Neuronal stem cell (in vitro differentiated cells): ENCODE results near the gene TMBIM4.

Source experiments
- DNase-seq: peaks from one replicate; pipeline ENCODE4 v3.0.0-alpha.2; 2013; ENCODE audit warnings: low spot score
- H2AFZ ChIP-seq: one replicate; pipeline ENCODE4 v1.6.1; 2013; ENCODE audit warnings: mild to moderate bottlenecking, low read length, inconsistent platforms
- H2AK5ac ChIP-seq: 2 replicates; pipeline ENCODE4 v1.6.1; 2013; ENCODE audit warnings: low read depth, mild to moderate bottlenecking, inconsistent platforms, low read length, moderate library complexity, mixed read lengths
- H2BK120ac ChIP-seq: 2 replicates; pipeline ENCODE4 v1.6.1; 2013; ENCODE audit warnings: low read depth, mild to moderate bottlenecking, inconsistent platforms, low read length, moderate library complexity, mixed read lengths
- H2BK12ac ChIP-seq: one replicate; pipeline ENCODE4 v1.6.1; 2013; ENCODE audit warnings: low read length, inconsistent platforms
- H2BK15ac ChIP-seq: 2 replicates; pipeline ENCODE4 v1.6.1; 2013; ENCODE audit warnings: mild to moderate bottlenecking, low read length, inconsistent platforms, mixed read lengths
- H2BK5ac ChIP-seq: one replicate; pipeline ENCODE4 v1.6.1; 2013; ENCODE audit warnings: inconsistent platforms, mild to moderate bottlenecking, low read length, moderate library complexity
- H3K14ac ChIP-seq: one replicate; pipeline ENCODE4 v1.6.1; 2013; ENCODE audit warnings: low read length, inconsistent platforms
- H3K18ac ChIP-seq: 2 replicates; pipeline ENCODE4 v1.6.1; 2013; ENCODE audit warnings: low read length, inconsistent platforms
- H3K23ac ChIP-seq: 2 replicates; pipeline ENCODE4 v1.6.1; 2013; ENCODE audit warnings: low read depth, mild to moderate bottlenecking, mixed read lengths, low read length, inconsistent platforms; ENCODE audit not compliant: poor library complexity
- H3K27ac ChIP-seq: replicated peaks from 3 replicates; pipeline ENCODE4 v1.5.1; 2013; ENCODE audit warnings: low read length, inconsistent platforms
- H3K27me3 ChIP-seq, 3 experiments: 2 replicates each; pipeline ENCODE4 v1.6.1; 2013; ENCODE audit warnings: low read length in 3 of 3, mild to moderate bottlenecking in 2 of 3, inconsistent platforms in 1 of 3, low read depth in 1 of 3, mixed read lengths in 1 of 3, moderate library complexity in 1 of 3; ENCODE audit not compliant: control insufficient read depth in 3 of 3, insufficient read depth in 3 of 3
- H3K36me3 ChIP-seq, 2 donors: replicated peaks in 1 of 2; 2 replicates each; pipeline ENCODE4 v1.6.1; 2013; ENCODE audit warnings: low read length in 2 of 2; ENCODE audit not compliant: control insufficient read depth in 2 of 2, insufficient read depth in 2 of 2
- H3K4ac ChIP-seq: 2 replicates; pipeline ENCODE4 v1.6.1; 2013; ENCODE audit warnings: inconsistent platforms, mild to moderate bottlenecking, low read length, moderate library complexity
- H3K4me1 ChIP-seq, 2 donors: 1 replicate in 1 of 2; 2 replicates in 1 of 2; pipeline ENCODE4 v1.6.1; 2013; ENCODE audit warnings: low read length in 2 of 2, low read depth in 1 of 2; ENCODE audit not compliant: control insufficient read depth in 2 of 2, insufficient read depth in 1 of 2
- H3K4me2 ChIP-seq: one replicate; pipeline ENCODE4 v1.6.1; 2013; ENCODE audit warnings: mild to moderate bottlenecking, low read length, inconsistent platforms; ENCODE audit not compliant: insufficient read depth, poor library complexity, severe bottlenecking
- H3K4me3 ChIP-seq, 2 donors: 2 replicates each; pipeline ENCODE4 v1.5.1; 2013; ENCODE audit warnings: low read length in 2 of 2, mild to moderate bottlenecking in 2 of 2, inconsistent platforms in 1 of 2, moderate library complexity in 1 of 2
- H3K79me1 ChIP-seq: one replicate; pipeline ENCODE4 v1.6.1; 2013; ENCODE audit warnings: low read depth, mild to moderate bottlenecking, inconsistent platforms, low read length, moderate library complexity
- H3K9ac ChIP-seq: one replicate; pipeline ENCODE4 v1.6.1; 2013; ENCODE audit warnings: mild to moderate bottlenecking, low read depth, low read length, inconsistent platforms; ENCODE audit not compliant: poor library complexity
- H3K9me3 ChIP-seq, 2 donors: replicated peaks in 1 of 2; 2 replicates each; pipeline versions ENCODE3 to v1.6.1; 2013; ENCODE audit warnings: low read length in 2 of 2, mild to moderate bottlenecking in 2 of 2, inconsistent platforms in 1 of 2, low read depth in 1 of 2, mixed read lengths in 1 of 2, moderate library complexity in 1 of 2; ENCODE audit not compliant: control insufficient read depth in 2 of 2, insufficient read depth in 1 of 2
- H4K8ac ChIP-seq: one replicate; pipeline ENCODE4 v1.6.1; 2013; ENCODE audit warnings: low read depth, mild to moderate bottlenecking, inconsistent platforms, low read length, moderate library complexity
- H4K91ac ChIP-seq: one replicate; pipeline ENCODE4 v1.6.1; 2013; ENCODE audit warnings: low read length, low read depth, mild to moderate bottlenecking, inconsistent platforms; ENCODE audit not compliant: poor library complexity
- WGBS, 2 donors: extraction: QIAGEN DNeasy Blood & Tissue Kit; methylation state at CpG; one replicate each; pipeline ENCODE4 v1.1.7; 2013; ENCODE audit warnings: missing lambda C conversion rate in 2 of 2, mixed read lengths in 1 of 2; ENCODE audit not compliant: insufficient read length in 2 of 2, insufficient replicate concordance in 1 of 2; ENCODE audit errors: extremely low coverage in 2 of 2; 5-methylcytosine and 5-hydroxymethylcytosine counted together

Gene TMBIM4

DNA sequence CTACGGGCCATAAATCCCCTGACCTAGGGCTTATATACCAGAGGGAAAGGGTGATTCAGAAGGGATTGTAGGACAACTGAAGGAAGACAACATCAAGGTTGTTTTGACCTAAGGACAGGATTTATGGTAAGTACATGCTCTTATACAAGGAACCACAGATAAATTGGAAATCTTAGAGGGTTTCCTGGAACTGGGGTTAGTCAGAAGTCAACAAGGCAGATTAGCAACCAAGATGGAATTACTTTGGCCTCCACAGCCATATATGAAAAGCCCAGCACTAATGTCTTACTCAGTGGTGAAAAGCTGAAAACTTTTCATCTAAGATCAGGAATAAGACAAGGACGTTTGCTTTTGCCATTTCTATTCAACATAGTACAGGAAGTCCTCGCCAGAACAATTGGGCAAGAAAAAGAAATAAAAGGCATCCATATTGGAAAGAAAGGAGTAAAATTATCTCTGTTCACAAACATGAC, 5.4 kb downstream of the TMBIM4 start:
- Histone ChIP-seq H2BK5ac (no peak overlapping the region), H2BK15ac (no peak overlapping the region), H3K4me2 (no peak overlapping the region), H2BK12ac (no peak overlapping the region), H3K9me3 (peaks cover 2 to 23% of the 10 kb centered on the region in 2 donors), H3K18ac (no peak overlapping the region), H3K4me3 (no peak overlapping the region), H3K27me3 (no peaks in the 10 kb centered on the region), H3K36me3 (peaks cover 0 to 3% of the 10 kb centered on the region in 2 donors), H3K79me1 (no peaks in the 10 kb centered on the region), H2BK120ac (no peak overlapping the region), H3K4ac (no peak overlapping the region), H3K14ac (no peak overlapping the region), H3K27ac (no peak overlapping the region), H3K23ac (no peak overlapping the region), H2AK5ac (no peak overlapping the region), H3K9ac (no peak overlapping the region), H2AFZ (no peak overlapping the region), H4K8ac (no peak overlapping the region), H4K91ac (no peak overlapping the region), H3K4me1 (no peaks in the 10 kb centered on the region)
- no CpG with 5 or more reads among the region's 3 CpGs for WGBS, 2 donors
- no peak for DNase-seq

DNA sequence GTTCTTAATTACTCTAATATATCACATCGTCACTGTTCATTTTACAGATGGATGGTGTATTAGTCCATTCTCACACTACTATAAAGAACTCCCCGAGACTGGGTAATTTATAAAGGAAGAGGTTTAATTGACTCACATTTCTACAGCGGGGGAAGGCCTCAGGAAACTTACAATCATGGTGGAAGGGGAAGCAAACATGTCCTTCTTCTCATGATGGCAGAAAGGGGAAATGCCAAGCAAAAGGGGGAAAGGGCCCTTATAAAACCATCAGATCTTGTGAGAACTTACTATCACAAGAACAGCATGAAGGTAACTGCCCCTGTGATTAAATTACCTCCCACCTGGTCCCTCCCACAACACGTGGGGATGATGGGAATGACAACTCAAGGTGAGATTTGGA, 6.5 kb downstream of the TMBIM4 start:
- Histone ChIP-seq H3K4me3 (no peak overlapping the region), H3K4me1 (no peaks in the 10 kb centered on the region), H2BK120ac (no peak overlapping the region), H3K23ac (no peak overlapping the region), H4K91ac (no peak overlapping the region), H3K9ac (no peak overlapping the region), H2BK15ac (no peak overlapping the region), H2AK5ac (no peak overlapping the region), H3K36me3 (peaks cover 0 to 3% of the 10 kb centered on the region in 2 donors), H2BK5ac (no peak overlapping the region), H4K8ac (no peak overlapping the region), H2BK12ac (no peak overlapping the region), H2AFZ (no peak overlapping the region), H3K18ac (no peak overlapping the region), H3K14ac (no peak overlapping the region), H3K27me3 (no peaks in the 10 kb centered on the region), H3K27ac (no peak overlapping the region), H3K4ac (no peak overlapping the region), H3K4me2 (no peak overlapping the region), H3K79me1 (no peaks in the 10 kb centered on the region), H3K9me3 (peaks cover 2 to 23% of the 10 kb centered on the region in 2 donors)
- WGBS, 2 donors: no CpG with 5 or more reads among the region's 4 CpGs
- DNase-seq: no peak

DNA sequence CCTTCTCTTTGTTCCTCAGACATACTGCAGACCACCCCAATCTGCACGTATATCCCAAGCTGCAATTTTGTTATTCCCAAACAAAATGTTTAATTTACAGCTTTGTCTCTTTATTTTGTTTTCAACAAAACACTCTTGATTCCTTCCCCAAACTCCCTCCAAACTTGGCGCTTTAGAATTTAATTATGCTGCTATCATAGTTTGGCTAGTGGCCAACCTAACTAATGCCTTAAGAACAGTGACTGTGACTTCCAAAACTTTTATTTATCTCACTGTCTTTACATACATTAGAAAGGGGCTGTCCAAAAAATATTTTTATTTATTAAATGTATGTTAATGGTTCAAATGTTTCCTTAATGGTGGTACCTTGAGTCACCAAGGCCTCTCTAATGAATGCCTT, 7.1 kb downstream of the TMBIM4 start:
- peaks cover 0 to 3% of the 10 kb centered on the region in 2 donors for H3K36me3 ChIP-seq
- H2BK12ac ChIP-seq: no peak overlapping the region
- no CpG with 5 or more reads among the region's 2 CpGs for WGBS, 2 donors
- no peaks in the 10 kb centered on the region for H3K4me1 ChIP-seq
- no peak overlapping the region for H3K23ac ChIP-seq
- DNase-seq: no peak
- H3K4me3 ChIP-seq: no peak overlapping the region
- no peaks in the 10 kb centered on the region for H3K27me3 ChIP-seq
- H4K8ac ChIP-seq: no peak overlapping the region
- H3K9me3 ChIP-seq: peaks cover 2 to 23% of the 10 kb centered on the region in 2 donors
- H3K79me1 ChIP-seq: no peaks in the 10 kb centered on the region
- no peak overlapping the region for H2BK5ac ChIP-seq
- H3K14ac ChIP-seq: no peak overlapping the region
- H3K27ac ChIP-seq: no peak overlapping the region
- H2BK15ac ChIP-seq: no peak overlapping the region
- no peak overlapping the region for H2BK120ac ChIP-seq
- H4K91ac ChIP-seq: no peak overlapping the region
- no peak overlapping the region for H3K4me2 ChIP-seq
- no peak overlapping the region for H3K9ac ChIP-seq
- H3K4ac ChIP-seq: no peak overlapping the region
- no peak overlapping the region for H2AK5ac ChIP-seq
- H3K18ac ChIP-seq: no peak overlapping the region
- no peak overlapping the region for H2AFZ ChIP-seq

DNA sequence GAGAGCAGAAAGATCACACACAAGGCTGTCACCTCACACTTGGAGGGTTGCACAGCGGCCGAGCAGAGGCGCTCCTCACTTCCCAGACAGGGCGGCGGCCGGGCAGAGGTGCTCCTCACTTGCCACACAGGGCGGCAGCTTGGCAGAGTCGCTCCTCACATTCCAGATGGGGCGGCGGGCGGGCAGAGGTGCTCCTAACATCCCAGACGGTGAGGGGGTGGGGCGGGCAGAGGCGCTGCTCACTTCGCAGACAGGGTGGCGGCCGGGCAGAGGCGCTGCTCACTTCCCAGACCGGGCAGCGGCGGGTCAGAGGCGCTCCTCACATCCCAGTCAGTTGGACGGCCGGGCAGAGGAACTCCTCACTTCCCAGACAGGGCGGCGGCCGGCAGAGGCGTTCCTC, 9.1 kb downstream of the TMBIM4 start:
- H3K4me1 ChIP-seq: no peaks in the 10 kb centered on the region
- H4K91ac ChIP-seq: no peak overlapping the region
- no peak overlapping the region for H2BK12ac ChIP-seq
- no peak overlapping the region for H3K23ac ChIP-seq
- H3K4me3 ChIP-seq: no peak overlapping the region
- no peak overlapping the region for H2AFZ ChIP-seq
- no peak overlapping the region for H2BK15ac ChIP-seq
- H2BK120ac ChIP-seq: no peak overlapping the region
- H3K14ac ChIP-seq: no peak overlapping the region
- H2BK5ac ChIP-seq: no peak overlapping the region
- H3K36me3 ChIP-seq: peaks cover 0 to 3% of the 10 kb centered on the region in 2 donors
- H3K9me3 ChIP-seq: peaks cover 2 to 16% of the 10 kb centered on the region in 2 donors
- peak overlapping the region; percentile 50 for H3K9ac ChIP-seq
- H4K8ac ChIP-seq: no peak overlapping the region
- no peaks in the 10 kb centered on the region for H3K79me1 ChIP-seq
- no peaks in the 10 kb centered on the region for H3K27me3 ChIP-seq
- no peak overlapping the region for H3K4me2 ChIP-seq
- no peak overlapping the region for H3K27ac ChIP-seq
- no peak overlapping the region for H3K18ac ChIP-seq
- no peak for DNase-seq
- no peak overlapping the region for H2AK5ac ChIP-seq
- WGBS, 2 donors: no CpG with 5 or more reads among the region's 28 CpGs
- no peak overlapping the region for H3K4ac ChIP-seq
